NCI-H82 treated with DMSO at 0.1 percent for 48 hours (cell line): ENCODE measurements around the gene CENPT.

Experiments used
- DNase-seq: peaks from one replicate; lab custom pipeline; 2025; ENCODE audit not compliant: unreplicated experiment; lab: John Stamatoyannopoulos, UW

The CENPT gene

GRCh38 chr16:67814567-67814966 is 32.9 kb downstream of the CENPT start:
- no peak for DNase-seq

- no peak for DNase-seq
Observed at GRCh38 chr16:67811899-67812298, 35.6 kb downstream of the CENPT start.

GRCh38 chr16:67807148-67807682 is 40.3 kb downstream of the CENPT start:
- DNase-seq: no peak

GRCh38 chr16:67806428-67807147 is 40.9 kb downstream of the CENPT start, which contains the start of the genes RANBP10 and TSNAXIP1:
Gene RANBP10 (minus strand): TSS chr16:67806560. CDS start chr16:67806536, 24 bp downstream.
Gene TSNAXIP1 (plus strand): TSS chr16:67806889. CDS start chr16:67807150, 261 bp downstream.
- DNase-seq: peak; percentile 98

- DNase-seq: no peak
Observed at GRCh38 chr16:67805718-67806427, 41.6 kb downstream of the CENPT start.

- no peak for DNase-seq
Observed at GRCh38 chr16:67804853-67805542, 42.5 kb downstream of the CENPT start.

GRCh38 chr16:67803894-67804293 is 43.6 kb downstream of the CENPT start:
- DNase-seq: no peak

- DNase-seq: no peak
Observed at GRCh38 chr16:67801883-67802282, 45.6 kb downstream of the CENPT start.

- no peak for DNase-seq
Observed at GRCh38 chr16:67801241-67801640, 46.3 kb downstream of the CENPT start.

GRCh38 chr16:67800338-67800926 is 47.1 kb downstream of the CENPT start:
- DNase-seq: no peak

GRCh38 chr16:67796099-67796718 is 51.3 kb downstream of the CENPT start:
- DNase-seq: peak; percentile 3

GRCh38 chr16:67790071-67790470 is 57.4 kb downstream of the CENPT start:
- no peak for DNase-seq

- no peak for DNase-seq
Observed at GRCh38 chr16:67786491-67786890, 61.0 kb downstream of the CENPT start.

- DNase-seq: no peak
Observed at GRCh38 chr16:67783353-67783725, 64.2 kb downstream of the CENPT start.

- no peak for DNase-seq
Observed at GRCh38 chr16:67782567-67783352, 64.7 kb downstream of the CENPT start.

GRCh38 chr16:67781565-67781921 is 66.0 kb downstream of the CENPT start:
- no peak for DNase-seq

GRCh38 chr16:67780847-67781564 is 66.5 kb downstream of the CENPT start:
- DNase-seq: no peak

GRCh38 chr16:67779256-67780014 is 68.1 kb downstream of the CENPT start:
- no peak for DNase-seq
